B cell (primary cell): ENCODE measurements around the gene P2RY6.

Source experiments
- EZH2 ChIP-seq: IDR thresholded peaks from 2 replicates; pipeline ENCODE4 v1.6.1; 2012; ENCODE audit warnings: borderline replicate concordance, low read depth, mild to moderate bottlenecking, moderate library complexity, low read length; ENCODE audit not compliant: insufficient read depth, poor library complexity, severe bottlenecking
- TF ChIP-seq, protein P1 (sequence below): fragments of 200-600 bp; IDR thresholded peaks from one replicate; pipeline ENCODE4 v1.8.0; 2022; ENCODE audit warnings: antibody characterized with exemption, mild to moderate bottlenecking

DNA sequence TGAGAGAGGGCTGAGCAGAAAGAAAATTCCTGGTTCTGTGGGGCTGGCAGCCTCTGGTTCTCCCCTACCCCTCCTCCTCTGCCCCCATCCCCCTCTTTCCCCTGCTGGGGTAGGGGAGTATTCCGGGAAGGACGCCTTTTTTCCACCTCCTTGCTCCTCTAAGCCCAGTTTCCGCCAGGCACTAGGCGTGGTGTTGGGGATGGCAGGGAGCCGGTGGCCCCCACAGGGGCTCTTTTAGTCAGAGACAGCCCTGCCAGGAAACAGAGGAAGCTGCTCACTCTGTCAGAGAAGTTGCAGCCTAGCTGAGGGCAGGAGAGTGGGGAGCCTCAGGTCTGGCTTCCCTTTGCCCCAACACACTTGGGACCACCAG lies 20.4 kb downstream of the P2RY6 start:
- TF ChIP-seq, protein P1, sequence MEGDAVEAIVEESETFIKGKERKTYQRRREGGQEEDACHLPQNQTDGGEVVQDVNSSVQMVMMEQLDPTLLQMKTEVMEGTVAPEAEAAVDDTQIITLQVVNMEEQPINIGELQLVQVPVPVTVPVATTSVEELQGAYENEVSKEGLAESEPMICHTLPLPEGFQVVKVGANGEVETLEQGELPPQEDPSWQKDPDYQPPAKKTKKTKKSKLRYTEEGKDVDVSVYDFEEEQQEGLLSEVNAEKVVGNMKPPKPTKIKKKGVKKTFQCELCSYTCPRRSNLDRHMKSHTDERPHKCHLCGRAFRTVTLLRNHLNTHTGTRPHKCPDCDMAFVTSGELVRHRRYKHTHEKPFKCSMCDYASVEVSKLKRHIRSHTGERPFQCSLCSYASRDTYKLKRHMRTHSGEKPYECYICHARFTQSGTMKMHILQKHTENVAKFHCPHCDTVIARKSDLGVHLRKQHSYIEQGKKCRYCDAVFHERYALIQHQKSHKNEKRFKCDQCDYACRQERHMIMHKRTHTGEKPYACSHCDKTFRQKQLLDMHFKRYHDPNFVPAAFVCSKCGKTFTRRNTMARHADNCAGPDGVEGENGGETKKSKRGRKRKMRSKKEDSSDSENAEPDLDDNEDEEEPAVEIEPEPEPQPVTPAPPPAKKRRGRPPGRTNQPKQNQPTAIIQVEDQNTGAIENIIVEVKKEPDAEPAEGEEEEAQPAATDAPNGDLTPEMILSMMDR, result no peak
- TF ChIP-seq EZH2, result no peak
